ENCODE data around the gene SLC6A17. TPM values are rescaled to one million over a fixed set of nuclear protein-coding genes. Genes with fewer than 3 reads are reported as not detected.

SLC6A17 gene
- total RNA-seq, 1 experiment from 2014 or later = 0.17 TPM

DNA sequence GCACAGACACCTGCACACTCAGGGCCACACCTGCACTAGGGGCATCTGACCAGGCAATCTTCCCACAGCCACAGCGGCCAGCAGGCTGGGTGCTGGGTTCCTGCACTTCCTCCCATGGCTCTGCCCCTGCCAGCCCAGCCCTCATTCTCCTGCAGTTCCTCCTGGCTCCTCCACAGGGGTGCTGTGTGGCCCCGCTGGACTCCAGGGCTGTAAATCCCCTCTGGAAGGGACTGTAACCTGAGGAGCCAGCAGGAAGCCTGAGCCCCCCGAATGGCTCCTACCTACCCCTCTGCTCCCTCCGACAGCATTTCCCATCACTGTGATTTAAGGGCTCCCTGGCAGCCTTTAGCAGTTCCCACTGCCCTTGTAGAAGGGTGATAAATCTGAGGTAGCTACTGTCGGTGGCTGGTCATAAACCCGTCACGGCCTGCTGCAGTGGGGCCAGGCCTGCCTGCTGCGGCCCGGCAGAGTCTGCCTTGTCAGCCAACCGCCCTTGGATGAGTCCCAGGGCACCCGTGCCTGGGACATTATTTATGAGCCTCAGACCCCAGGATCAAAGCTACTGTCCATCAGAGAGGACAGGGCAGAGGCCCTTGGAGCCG, 29.2 kb upstream of the SLC6A17 start:
- no peak overlapping the region for H4K8ac ChIP-seq (replicated peaks; ENCODE audit: insufficient read length, low read depth, low read length)
- Mint-ChIP-seq H3K9me3 (peaks cover 14 to 40% of the 10 kb centered on the region in 2 experiments), H3K36me3 (ENCODE audit: insufficient read depth in 1 of 3, low read depth in 3 of 3) (peaks cover 4 to 7% (median 7%) of the 10 kb centered on the region in 3 experiments), H3K4me3 (no peak overlapping the region), H3K4me1 (peaks cover 4 to 7% of the 10 kb centered on the region in 2 experiments; a peak in 2 of 4 replicates), H3K27me3 (ENCODE audit: low read depth) (peaks cover 36% of the 10 kb centered on the region), H3K27ac (no peak overlapping the region)
- no peak overlapping the region for H2BK12ac ChIP-seq (ENCODE audit: insufficient read length, low read depth, low read length)
- H3K27me3 ChIP-seq (ENCODE audit: insufficient read depth, low read length) = no peaks in the 10 kb centered on the region
- no peak overlapping the region for H2AK5ac ChIP-seq (ENCODE audit: insufficient read length, low read length)
- no peak overlapping the region for H3T11ph ChIP-seq (ENCODE audit: low read length)
- TF ChIP-seq, protein P1, sequence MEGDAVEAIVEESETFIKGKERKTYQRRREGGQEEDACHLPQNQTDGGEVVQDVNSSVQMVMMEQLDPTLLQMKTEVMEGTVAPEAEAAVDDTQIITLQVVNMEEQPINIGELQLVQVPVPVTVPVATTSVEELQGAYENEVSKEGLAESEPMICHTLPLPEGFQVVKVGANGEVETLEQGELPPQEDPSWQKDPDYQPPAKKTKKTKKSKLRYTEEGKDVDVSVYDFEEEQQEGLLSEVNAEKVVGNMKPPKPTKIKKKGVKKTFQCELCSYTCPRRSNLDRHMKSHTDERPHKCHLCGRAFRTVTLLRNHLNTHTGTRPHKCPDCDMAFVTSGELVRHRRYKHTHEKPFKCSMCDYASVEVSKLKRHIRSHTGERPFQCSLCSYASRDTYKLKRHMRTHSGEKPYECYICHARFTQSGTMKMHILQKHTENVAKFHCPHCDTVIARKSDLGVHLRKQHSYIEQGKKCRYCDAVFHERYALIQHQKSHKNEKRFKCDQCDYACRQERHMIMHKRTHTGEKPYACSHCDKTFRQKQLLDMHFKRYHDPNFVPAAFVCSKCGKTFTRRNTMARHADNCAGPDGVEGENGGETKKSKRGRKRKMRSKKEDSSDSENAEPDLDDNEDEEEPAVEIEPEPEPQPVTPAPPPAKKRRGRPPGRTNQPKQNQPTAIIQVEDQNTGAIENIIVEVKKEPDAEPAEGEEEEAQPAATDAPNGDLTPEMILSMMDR (conservative IDR thresholded peaks at IDR 0.05) = no peak
- no peak overlapping the region for H3K4ac ChIP-seq (ENCODE audit: low read depth, low read length)
- H3K4me1 ChIP-seq (ENCODE audit: insufficient read depth, low read length) = no peaks in the 10 kb centered on the region
- H3K79me1 ChIP-seq (ENCODE audit: insufficient read depth, low read depth, low read length, poor library complexity, severe bottlenecking) = no peaks in the 10 kb centered on the region
- H4K91ac ChIP-seq (ENCODE audit: insufficient read length, low read depth, low read length) = no peak overlapping the region
- H3K14ac ChIP-seq (ENCODE audit: insufficient read depth, low read length) = no peak overlapping the region
- H3K9me3 ChIP-seq (ENCODE audit: control insufficient read depth, low read depth, low read length) = no peaks in the 10 kb centered on the region
- no peak overlapping the region for H4K5ac ChIP-seq (ENCODE audit: insufficient read length, low read depth, low read length)
- no peaks in the 10 kb centered on the region for H3K79me2 ChIP-seq (ENCODE audit: insufficient read depth, low read length)
- no peak overlapping the region for H3K18ac ChIP-seq (ENCODE audit: insufficient read length, low read depth, low read length)
- DNase-seq = no peak
- no peak overlapping the region for H2AFZ ChIP-seq (ENCODE audit: low read length)
- no peak overlapping the region for H3K9ac ChIP-seq (ENCODE audit: extremely low read depth, insufficient read length, low read length)
- H2BK15ac ChIP-seq (ENCODE audit: low read depth, low read length) = no peak overlapping the region
- H3K27ac ChIP-seq (ENCODE audit: insufficient read length, low read depth, low read length) = no peak overlapping the region
- no peak overlapping the region for H3K56ac ChIP-seq (ENCODE audit: insufficient read length, low read depth, low read length)
- no peak overlapping the region for H2BK20ac ChIP-seq (ENCODE audit: low read depth, low read length, poor library complexity, severe bottlenecking)
- no peaks in the 10 kb centered on the region for H4K20me1 ChIP-seq (ENCODE audit: control insufficient read depth, insufficient read depth, insufficient read length)
- no peaks in the 10 kb centered on the region for H3K23me2 ChIP-seq (ENCODE audit: insufficient read length, low read depth, low read length, poor library complexity, severe bottlenecking)
- no peak overlapping the region for H2BK120ac ChIP-seq (ENCODE audit: low read depth, low read length, poor library complexity, severe bottlenecking)
- H3K23ac ChIP-seq (ENCODE audit: insufficient read length, low read depth, low read length) = no peak overlapping the region
- H2BK5ac ChIP-seq (ENCODE audit: insufficient read length, low read length) = no peak overlapping the region
- WGBS (ENCODE audit: extremely low coverage, insufficient read length, low lambda C conversion rate) = no CpG with 5 or more reads among the region's 12 CpGs
- no peak overlapping the region for H3K4me2 ChIP-seq (ENCODE audit: insufficient read depth, insufficient read length, low read length)

Data from H9 (cell line).